ENCODE results near the gene TMIE. TPM values are rescaled to one million over a fixed set of nuclear protein-coding genes. Genes with fewer than 3 reads are reported as not detected.

TMIE gene
- total and polyA plus RNA-seq, 2 of the 4 experiments (the other 2 are of a cell fraction), result 0.12 TPM; not detected in 1

GRCh38 chr3:46705022-46705530 is 3.9 kb downstream of the TMIE start:
- Histone ChIP-seq H3K27ac (ENCODE audit: insufficient read depth, low read length) (no peak overlapping the region), H3K9ac (ENCODE audit: low read depth, low read length) (no peak overlapping the region), H4K8ac (ENCODE audit: low read depth in 2 of 2, low read length in 2 of 2) (no peak overlapping the region), H3K9me1 (ENCODE audit: insufficient read depth, low read length) (no peaks in the 10 kb centered on the region; the same call in 1 of the 2 replicates), H2BK5ac (ENCODE audit: low read depth, low read length, poor library complexity, severe bottlenecking) (no peak overlapping the region), H2AK9ac (replicated peaks; ENCODE audit: low read depth, low read length, poor library complexity) (peak overlapping the region; percentile 91), H3K4me1 (ENCODE audit: control insufficient read depth, insufficient read depth, low read length) (peaks cover 9% of the 10 kb centered on the region; the same call in 1 of the 2 replicates), H3K23ac (ENCODE audit: low read depth, low read length) (no peak overlapping the region), H4K91ac (ENCODE audit: insufficient read depth, low read depth, low read length) (no peak overlapping the region), H2BK20ac (ENCODE audit: low read depth, low read length) (no peak overlapping the region), H3K79me1 (ENCODE audit: low read depth in 1 of 2, low read length in 2 of 2) (no peaks in the 10 kb centered on the region), H2BK15ac (ENCODE audit: low read depth, low read length) (no peak overlapping the region), H3K4me2 (ENCODE audit: low read depth, low read length) (no peak overlapping the region), H3K27me3 (ENCODE audit: control insufficient read depth, insufficient read depth, low read length) (peaks cover 31% of the 10 kb centered on the region), H4K20me1 (ENCODE audit: insufficient read depth, low read length) (peaks cover 3% of the 10 kb centered on the region; the same call in 1 of the 2 replicates), H3K4ac (ENCODE audit: low read depth, low read length) (no peak overlapping the region), H3K14ac (replicated peaks; ENCODE audit: low read depth, low read length) (no peak overlapping the region), H3K4me3 (ENCODE audit: insufficient read depth, low read depth, low read length) (no peak overlapping the region), H4K5ac (ENCODE audit: low read depth, low read length) (no peak overlapping the region), H2AFZ (replicated peaks; ENCODE audit: low read length, poor library complexity) (peak overlapping the region; percentile 80), H3K36me3 (ENCODE audit: control insufficient read depth, insufficient read depth, low read length) (no peaks in the 10 kb centered on the region), H3K18ac (ENCODE audit: low read depth, low read length) (no peak overlapping the region), H3K56ac (ENCODE audit: extremely low read depth, insufficient read depth, low read length) (no peak overlapping the region), H2BK120ac (ENCODE audit: low read depth, low read length) (no peak overlapping the region), H3K9me3 (ENCODE audit: control insufficient read depth, insufficient read depth, low read length) (no peaks in the 10 kb centered on the region), H2AK5ac (ENCODE audit: low read depth, low read length) (peak overlapping the region; percentile 73; the same call in 1 of the 2 replicates)
- DNase-seq (peak; percentile 59), ATAC-seq (ENCODE audit: low read depth) (peak; percentile 91)
- TF ChIP-seq SMC3 (IDR thresholded peaks at IDR 0.05; ENCODE audit: low read depth, low read length) (peak; percentile 84), MAZ (IDR thresholded peaks at IDR 0.05; ENCODE audit: borderline replicate concordance, low read depth, low read length) (no peak), ELK1 (IDR thresholded peaks at IDR 0.05; ENCODE audit: borderline replicate concordance, low read depth, low read length) (no peak), CTCF (conservative IDR thresholded peaks at IDR 0.05; ENCODE audit: low read depth, low read length) (peak; percentile 93), RAD21 (IDR thresholded peaks at IDR 0.05; ENCODE audit: low read length) (peak; percentile 94), POLR2A (IDR thresholded peaks at IDR 0.05; ENCODE audit: low read depth, low read length) (0 out of 2 replicates have a peak, but pooled peaks have one; percentile 32)
- in situ Hi-C loops (cut with MboI; ENCODE audit: low sequenced_read_pairs), result loop anchor here (25.0 kb wide), 1 partner anchor 657 kb away; no protein-coding TSS in a partner anchor
- ChIA-PET CTCF (no interaction called here), POLR2A (ENCODE audit: unreplicated experiment) (no interaction called here)
- dilution Hi-C loops (cut with HindIII; ENCODE audit: low sequenced_read_pairs, unreplicated experiment), result no loop called here
- BruUV-seq (replicated peaks), result no TSS peak
- 0% methylated on average over 2 of the region's 4 CpGs; no CpG with 5 or more reads in 1 of the 2 experiments for WGBS, 2 experiments (ENCODE audit: extremely low coverage in 2 of 2, insufficient read length in 1 of 2)
- intact Hi-C loops (cut with micrococcal nuclease), result loop anchor here (1.0 to 2.0 kb wide), 5 partner anchors 190 to 666 kb away; no protein-coding TSS in a partner anchor

Measured in IMR-90 (cell line).